ENCODE results near the gene KCNIP2.

The KCNIP2 gene

DNA sequence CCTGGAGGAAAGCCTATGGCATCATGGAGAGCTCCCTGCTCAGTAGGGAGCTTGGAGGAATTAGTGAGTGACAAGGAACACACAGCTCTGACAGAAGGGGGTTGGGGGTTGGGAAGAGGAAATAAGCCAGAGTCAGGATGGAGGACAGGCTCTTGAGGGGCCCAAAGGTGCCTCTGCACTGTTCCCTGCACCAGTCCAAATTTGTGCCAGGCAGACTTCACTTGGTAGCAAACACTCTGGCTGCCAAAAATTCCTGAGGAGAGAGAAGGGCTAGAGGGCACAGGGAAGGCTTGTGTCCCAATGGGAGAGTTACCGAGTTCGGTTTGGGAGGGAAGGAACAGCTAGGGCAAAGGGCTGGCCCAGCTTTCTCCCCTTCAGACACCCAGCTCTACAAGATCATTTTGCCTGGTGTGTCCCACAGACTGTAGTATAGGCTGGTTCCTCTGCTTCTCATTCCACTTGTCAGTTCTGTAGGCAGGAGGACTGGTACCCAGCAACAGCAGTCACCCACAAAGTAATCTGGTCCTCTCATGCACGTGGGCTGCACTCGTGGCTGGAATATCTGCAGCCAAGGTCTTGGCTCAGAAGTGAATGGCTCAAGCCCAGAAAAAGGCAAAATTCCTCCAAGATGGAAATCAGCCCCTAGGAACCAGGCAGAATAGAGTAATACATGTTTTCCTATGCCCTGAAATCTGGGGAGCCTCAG is 8.0 kb upstream of the KCNIP2 start:
- peak; percentile 20 for DNase-seq (ENCODE audit: low spot score)

DNA sequence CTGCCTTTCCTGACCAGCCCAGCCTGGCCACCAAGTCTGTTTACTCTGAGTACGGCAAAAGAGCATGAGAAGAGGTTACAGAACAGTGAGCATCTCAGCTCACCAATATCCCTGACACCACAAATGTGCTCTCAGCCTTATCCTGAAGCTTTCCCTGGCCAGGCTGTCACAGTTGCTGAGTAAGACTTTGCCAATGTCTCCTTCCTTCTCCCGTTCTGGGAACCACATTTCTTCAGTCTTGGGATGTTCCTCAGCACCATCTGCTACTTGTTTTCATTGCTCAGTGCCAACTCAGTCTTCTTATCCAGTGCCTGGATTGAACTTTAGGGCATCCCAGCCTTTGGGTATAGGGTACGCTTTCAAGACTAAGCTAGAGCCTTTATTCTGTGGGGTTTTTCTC is 7.1 kb upstream of the KCNIP2 start:
- DNase-seq (ENCODE audit: low spot score), result no peak

- DNase-seq (ENCODE audit: low spot score), result no peak
Observed at GRCh38 chr10:101848894-101849351, 5.3 kb upstream of the KCNIP2 start.

GRCh38 chr10:101848408-101848807 is 4.8 kb upstream of the KCNIP2 start:
- no peak for DNase-seq (ENCODE audit: low spot score)

- no peak for DNase-seq (ENCODE audit: low spot score)
Observed at GRCh38 chr10:101845893-101846292, 2.3 kb upstream of the KCNIP2 start.

DNA sequence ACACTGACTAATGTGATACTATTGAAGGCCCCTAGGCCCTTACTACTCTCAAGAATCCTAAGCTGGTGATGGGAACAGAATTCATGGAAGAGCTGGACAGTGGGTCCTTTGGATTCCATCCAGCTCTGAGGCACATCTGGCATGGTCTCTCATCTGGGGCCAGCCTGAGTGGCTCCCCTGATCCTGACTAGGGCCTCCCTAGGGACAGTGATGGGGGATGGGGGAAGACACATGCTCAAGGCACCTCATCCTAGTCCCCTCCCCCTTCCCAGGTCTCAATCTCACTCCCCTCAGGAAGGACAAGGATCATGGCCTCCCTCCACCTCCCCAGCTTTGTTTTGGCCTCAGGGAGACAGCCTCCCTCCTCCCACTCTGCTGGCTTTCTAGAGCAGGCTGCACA is 1.8 kb downstream of the KCNIP2 start:
- DNase-seq (ENCODE audit: low spot score), result no peak

DNA sequence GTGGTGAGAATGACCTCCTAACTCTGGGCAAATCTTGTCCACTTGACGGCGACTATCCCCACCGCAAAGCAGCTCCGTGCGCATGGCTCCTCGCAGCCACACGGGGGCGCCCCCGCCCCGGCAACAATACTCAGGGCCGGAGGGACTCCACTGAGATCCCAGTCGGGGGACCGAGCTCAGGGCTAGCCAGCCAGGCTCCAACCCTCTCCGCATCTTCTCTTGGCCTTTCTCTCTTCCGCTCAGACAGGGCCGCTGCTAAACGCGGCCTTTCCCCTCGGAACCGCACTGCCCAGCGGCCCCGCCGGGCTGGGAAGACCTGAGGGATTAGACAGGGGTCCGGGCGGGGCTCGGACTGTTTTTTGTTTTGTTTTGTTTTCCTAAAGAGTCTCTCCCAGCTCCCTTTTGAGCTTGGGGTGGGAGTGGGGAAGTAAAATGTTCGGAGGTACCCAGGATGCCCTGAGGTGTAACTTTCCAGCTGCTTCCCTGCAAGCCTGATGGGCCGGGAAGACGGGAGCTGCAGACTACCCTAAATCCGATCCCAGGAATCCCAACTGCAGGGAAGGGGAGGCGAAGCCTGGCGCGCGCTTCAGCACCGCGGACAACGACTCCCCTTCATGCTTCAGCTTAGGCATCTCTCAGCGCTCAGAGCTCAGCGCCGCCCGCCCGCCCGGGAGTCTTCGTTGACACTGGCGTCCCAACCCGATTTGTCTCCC is 2.7 kb downstream of the KCNIP2 start:
- peak; percentile 85 for DNase-seq (ENCODE audit: low spot score)

DNA sequence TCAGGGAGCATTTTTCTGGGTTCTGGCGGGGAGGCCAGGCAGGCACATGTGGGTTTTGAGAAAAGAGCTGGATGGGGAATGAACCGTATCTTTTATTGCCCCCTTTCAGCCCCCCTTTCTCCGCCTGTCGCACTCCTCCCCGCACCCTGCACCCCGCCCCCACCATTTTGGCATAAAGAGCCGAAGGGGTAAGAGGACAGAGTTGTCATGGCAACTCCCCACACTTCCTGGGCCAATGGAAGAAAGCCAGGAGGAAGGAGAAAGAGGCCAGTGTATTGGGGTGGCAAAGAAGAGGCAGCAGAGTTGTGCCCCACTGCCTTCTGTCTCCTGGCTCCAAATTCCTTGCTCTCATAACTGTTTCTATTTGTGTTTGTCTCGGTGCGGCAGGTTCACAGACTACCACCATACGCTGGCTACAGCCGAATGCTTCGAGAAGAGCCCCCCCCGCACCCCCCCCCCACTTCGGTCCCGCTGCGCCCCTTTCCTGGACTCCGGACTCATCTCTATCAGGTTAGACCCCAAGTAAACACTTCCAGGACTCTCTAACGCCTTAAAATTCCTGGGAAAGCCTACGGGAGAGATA is 3.4 kb downstream of the KCNIP2 start:
- peak; percentile 63 for DNase-seq (ENCODE audit: low spot score)

DNA sequence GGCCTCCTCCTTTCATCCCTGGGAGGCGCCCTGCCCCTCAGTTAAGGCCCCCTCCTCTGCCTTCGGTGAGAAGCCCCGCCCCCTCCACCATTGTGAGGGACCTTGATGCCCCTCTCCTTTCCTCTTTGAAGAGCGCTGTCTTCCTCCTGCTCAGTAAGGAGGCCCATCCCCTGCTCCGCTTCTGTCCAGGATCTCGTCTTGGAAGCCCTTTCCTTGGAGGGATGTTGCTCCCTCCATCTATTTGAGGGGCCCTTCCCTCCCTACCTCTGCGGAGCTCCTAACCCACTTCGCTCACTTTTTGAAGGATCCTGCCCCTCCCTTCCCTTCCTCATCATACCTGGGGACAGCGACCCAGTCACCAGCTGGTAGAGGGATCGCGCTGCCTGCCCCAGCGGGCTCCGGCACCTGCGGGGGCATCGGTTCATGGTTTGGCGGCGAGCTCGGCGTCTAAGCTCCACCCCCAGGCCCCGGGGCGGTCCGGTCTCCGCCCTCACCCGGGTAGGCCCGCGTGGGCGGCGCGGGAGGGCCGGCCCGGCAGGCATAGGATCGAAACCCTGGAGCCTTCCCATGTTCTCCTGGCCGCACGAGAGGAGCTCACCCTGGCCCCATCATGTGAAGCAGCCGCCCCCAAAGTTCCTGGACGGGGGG is 4.1 kb downstream of the KCNIP2 start:
- DNase-seq (ENCODE audit: low spot score), result peak; percentile 29

- no peak for DNase-seq (ENCODE audit: low spot score)
Observed at GRCh38 chr10:101839002-101839401, 4.6 kb downstream of the KCNIP2 start.

DNA sequence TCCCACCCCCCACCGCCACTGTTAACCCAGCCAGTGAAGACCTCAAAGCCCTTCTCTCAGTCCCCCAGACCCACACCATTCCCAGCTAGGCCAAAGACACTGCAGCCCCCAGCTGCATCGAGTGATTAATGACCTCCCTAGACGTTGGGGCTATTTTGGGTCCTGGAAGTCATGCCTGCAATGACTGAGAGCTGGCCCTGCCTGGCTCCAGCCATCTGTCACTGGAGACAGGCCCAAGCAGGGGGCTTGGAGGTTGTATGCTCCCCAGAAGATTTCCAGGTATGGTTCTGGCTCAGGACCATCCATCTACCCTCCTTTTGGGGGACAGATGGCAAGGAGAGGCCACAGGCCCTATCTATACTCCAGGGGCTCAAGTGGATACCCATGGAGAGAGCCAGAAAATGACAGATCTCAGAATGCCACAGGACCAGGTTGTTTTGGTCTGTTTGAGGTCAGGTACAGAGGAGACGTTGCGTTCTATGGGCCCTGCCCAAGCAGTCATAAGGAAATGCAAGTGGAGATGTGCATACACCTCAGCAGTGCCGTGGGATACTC is 5.1 kb downstream of the KCNIP2 start:
- DNase-seq (ENCODE audit: low spot score), result no peak

DNA sequence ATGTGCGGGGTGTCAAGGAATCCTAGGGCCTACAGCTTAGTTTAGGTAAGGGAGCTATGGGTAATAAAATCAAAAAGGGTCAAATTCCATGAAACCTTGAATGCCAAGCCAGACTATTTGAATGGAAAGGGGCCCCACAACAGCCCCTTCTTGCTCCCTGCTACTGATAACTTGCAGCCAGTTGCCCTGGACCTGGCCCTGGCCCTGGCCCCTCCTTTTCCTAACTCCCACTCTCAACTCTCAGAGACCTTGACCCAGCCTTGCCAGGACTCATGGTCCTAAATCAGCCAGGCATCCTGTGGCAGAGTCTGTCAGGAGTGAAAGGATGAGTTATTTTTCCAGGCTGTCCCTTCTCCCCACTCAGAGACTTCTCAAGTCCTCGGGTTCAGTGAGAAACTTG is 5.9 kb downstream of the KCNIP2 start:
- no peak for DNase-seq (ENCODE audit: low spot score)

DNA sequence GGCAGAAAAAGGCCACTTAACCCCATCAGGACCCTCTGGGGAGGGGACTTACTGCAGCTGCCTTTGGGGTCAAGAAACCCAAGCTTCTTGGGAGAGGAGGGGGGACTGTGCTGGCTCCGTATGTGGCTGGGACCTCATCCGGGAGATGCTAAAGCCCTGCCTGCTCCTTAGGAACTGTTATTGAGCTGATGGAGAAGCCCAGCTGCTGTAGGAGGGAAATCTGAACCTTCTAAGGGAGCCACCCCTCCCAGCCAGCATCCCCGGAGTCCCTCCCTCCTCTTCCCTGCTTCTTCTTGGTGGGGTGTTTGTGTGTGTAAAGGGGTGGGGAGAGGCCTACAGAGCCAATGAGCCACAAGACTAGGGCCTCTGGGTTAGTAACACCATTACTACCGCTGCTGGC is 8.2 kb downstream of the KCNIP2 start:
- no peak for DNase-seq (ENCODE audit: low spot score)

GRCh38 chr10:101834341-101834740 is 9.3 kb downstream of the KCNIP2 start:
- no peak for DNase-seq (ENCODE audit: low spot score)

GRCh38 chr10:101833466-101833865 is 10.1 kb downstream of the KCNIP2 start:
- no peak for DNase-seq (ENCODE audit: low spot score)

GRCh38 chr10:101832325-101832771 is 11.3 kb downstream of the KCNIP2 start:
- DNase-seq (ENCODE audit: low spot score), result no peak

- DNase-seq (ENCODE audit: low spot score), result no peak
Observed at GRCh38 chr10:101831169-101831811, 12.3 kb downstream of the KCNIP2 start.

DNA sequence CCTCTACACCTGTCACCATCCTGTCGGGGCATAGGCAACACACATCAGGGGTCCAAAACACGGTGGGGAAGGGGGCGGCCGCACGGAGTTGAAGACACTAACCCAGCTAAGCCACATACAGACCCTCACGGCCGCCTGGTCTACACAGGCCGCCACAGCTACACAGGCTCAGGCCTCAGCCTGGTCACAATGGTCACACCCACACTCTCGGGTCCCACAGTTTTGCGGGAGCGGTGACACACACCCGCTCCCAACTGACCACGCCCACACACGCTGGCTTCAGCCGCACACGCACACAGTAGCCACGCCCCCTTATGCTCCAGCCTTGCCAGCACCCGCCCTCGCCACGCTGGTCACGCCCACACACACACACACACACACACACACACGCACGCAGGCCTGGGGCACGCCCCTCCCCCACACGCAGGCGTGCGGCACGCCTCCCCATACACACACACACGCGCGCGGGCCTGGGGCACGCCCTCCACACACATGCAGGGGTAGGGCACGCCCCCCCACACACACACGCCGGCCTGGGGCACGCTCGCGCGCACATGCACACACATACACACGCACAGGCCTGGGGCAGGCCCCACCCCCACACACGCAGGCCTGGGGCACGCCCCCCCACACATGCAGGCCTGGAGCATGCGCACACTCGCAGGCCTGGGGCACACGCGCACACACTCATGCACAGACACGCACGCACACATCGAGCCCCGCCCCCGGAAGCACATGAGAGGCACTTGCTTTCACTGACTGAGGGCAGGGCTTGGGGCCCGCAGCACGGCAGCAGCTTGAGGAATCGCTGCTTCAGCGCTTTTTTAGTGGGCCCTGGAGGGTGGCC is 13.1 kb downstream of the KCNIP2 start:
- DNase-seq (ENCODE audit: low spot score), result peak; percentile 52

- no peak for DNase-seq (ENCODE audit: low spot score)
Observed at GRCh38 chr10:101829561-101830315, 13.9 kb downstream of the KCNIP2 start.
